GM19043 (cell line): ENCODE data around the gene SUGCT.

Experiments
- ATAC-seq: cut with Tn5 transposase; IDR thresholded peaks from one replicate; pipeline ENCODE4 v1.9.1; 2021; ENCODE audit warnings: low read depth; ENCODE audit not compliant: unreplicated experiment

SUGCT gene

GRCh38 chr7:40749877-40750276 lies 615.1 kb downstream of the SUGCT start:
- no peak for ATAC-seq

DNA sequence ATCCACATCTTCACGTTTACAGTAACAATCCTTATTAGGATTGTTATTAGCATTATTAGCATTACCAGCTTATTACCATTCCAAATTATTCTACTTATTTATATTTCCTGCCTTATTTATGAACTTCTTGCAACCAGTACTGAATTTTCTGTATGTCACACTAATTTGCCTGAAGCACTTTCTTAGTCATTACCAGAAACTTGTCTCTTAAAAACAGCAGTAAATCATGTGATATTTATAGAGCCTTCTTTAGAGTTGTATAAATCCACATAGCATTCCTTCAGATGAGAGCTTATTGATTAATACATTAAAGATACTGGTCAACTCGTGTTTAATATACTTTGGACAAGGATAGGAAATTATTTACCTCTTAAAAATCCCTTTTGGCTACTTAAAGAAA lies 618.6 kb downstream of the SUGCT start:
- ATAC-seq = no peak

DNA sequence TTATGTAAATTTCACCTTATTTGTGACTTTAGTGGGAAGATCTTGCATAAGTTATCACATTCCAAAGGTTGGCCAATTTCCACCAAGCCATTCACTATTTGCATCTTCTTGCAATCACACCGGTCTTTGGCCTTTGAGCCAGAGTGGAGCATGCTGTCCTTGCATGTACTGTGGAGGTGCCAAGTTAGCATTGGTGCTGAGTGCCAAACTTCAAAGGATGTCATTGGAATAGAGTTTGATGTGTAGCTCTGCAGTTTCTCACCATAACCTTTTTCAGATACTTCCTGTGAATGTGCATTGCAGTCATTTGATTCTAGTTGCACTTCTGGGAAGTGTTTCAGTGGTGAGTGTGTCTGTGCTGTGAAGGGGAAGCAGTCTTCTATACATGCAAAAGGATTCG lies 620.6 kb downstream of the SUGCT start:
- no peak for ATAC-seq

- ATAC-seq = no peak
Measured at GRCh38 chr7:40757109-40757508, 622.3 kb downstream of the SUGCT start.

DNA sequence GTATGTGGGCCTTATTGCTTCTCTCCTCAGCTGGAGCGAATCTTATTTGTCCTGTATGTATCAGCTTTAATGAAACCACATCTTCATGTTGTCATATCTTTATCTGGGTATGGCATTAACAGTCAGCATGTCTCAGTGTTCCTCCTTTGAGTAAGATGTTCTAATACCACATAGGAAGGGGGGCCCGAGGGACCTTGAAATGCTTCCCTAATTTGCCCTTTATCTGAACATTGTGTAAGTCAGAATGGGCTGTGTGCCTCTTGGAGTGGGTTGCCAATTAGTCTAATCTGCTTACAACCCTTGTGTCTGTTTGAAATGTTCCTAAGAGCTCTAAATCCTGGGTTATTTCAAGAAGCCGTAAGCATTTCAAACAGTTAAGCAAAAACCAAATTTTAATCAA lies 623.8 kb downstream of the SUGCT start:
- ATAC-seq = no peak

GRCh38 chr7:40760293-40760964 lies 625.6 kb downstream of the SUGCT start:
- no peak for ATAC-seq

DNA sequence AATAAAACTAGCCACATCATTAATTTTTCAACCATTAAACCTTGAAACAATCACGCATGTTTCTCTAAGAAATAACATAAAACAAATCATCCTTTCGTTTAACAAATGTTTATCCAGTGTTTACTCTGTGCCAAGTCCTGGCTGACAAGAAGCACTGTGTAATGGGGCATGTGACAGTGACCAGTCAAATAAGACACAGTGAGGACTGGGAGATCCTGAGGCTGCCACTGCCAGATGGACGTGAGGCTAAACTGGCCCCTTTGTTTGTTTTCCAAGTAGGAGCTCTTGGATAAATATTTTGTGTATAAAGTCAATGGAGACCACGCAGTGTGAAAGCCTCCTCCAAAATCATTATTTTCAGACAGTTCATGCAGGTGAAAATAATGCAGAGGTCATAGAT lies 626.2 kb downstream of the SUGCT start:
- ATAC-seq = no peak

- ATAC-seq = no peak
Measured at GRCh38 chr7:40761762-40762560, 627.2 kb downstream of the SUGCT start.

GRCh38 chr7:40763319-40764287 lies 628.8 kb downstream of the SUGCT start:
- ATAC-seq = no peak

GRCh38 chr7:40765639-40766038 lies 630.8 kb downstream of the SUGCT start:
- no peak for ATAC-seq

DNA sequence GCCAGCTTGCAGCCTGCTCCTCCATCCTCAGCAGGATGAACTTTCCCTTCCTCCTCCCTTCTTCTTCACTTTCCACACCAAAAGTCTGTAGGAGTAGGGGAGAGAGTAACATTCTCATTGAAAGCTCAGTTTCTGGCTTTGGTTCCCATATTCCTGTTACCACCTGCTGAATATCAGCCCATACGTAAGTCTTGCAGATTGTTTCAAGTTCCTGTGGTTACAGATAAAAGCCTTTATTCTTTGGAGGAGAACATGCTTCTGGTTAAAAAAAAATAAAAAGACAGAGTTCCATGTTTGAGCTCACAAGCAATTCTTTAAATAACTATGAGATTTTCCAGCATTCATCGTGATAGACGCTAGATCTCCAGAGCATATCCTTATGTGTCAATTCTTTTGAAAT lies 637.3 kb downstream of the SUGCT start:
- ATAC-seq = no peak

DNA sequence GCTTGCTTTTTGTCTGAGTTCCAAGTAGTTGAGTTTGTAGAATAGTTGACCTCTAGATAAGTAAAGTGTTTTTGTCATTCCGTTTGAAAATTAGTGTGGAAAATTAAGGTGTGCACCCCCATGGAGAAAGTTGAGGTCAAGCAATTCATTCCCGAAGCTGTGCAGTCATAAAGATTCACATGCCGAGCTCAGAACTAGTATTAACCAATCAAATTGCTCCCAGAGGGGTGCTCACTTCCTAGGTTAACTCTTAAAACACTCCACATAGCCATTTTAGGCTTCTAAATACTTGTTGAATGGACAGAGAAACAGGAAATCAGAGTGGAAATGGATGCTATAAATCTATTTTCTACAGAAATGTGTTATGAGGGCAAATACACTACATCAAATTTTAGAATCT lies 638.9 kb downstream of the SUGCT start:
- ATAC-seq = no peak

DNA sequence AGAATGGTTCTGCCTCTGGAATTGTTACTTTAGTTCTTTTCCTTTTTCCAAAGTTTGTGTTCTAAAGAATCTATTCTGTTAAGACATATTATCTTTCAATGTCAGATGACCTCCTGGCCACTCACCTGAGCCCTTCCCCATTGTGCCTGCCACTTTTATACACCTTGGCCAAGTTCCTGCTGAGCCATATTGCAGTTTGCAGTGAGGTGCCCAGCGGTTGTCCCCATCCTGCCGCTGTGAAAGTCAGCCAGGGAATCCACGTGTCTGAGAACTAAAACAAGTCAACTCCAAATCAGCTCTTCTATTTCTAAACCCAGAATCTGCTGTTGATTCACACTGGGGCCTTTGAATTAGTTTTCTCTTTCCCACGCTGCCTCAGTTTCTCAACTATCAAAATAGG lies 641.1 kb downstream of the SUGCT start:
- no peak for ATAC-seq

GRCh38 chr7:40777730-40778312 lies 643.0 kb downstream of the SUGCT start:
- no peak for ATAC-seq

- no peak for ATAC-seq
Measured at GRCh38 chr7:40780460-40780859, 645.7 kb downstream of the SUGCT start.

DNA sequence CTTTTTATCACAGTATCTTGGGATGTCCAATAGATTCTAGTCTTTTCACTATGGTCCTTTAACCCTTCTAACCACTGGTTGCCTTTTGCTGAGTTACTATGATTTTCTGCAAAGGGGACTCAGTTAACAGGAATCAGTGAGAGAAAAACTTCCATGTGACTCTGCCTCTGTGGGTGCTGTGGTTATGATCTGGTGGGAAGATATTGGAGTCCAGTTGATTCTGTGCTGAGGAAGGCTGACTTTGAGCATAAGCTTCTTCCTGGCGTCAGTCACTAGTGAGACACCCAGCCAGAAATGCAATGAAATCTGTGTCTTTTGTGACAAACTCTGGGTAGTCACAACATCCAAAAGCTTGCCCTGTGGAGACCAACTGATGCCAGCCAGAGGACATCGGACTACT lies 648.0 kb downstream of the SUGCT start:
- no peak for ATAC-seq

DNA sequence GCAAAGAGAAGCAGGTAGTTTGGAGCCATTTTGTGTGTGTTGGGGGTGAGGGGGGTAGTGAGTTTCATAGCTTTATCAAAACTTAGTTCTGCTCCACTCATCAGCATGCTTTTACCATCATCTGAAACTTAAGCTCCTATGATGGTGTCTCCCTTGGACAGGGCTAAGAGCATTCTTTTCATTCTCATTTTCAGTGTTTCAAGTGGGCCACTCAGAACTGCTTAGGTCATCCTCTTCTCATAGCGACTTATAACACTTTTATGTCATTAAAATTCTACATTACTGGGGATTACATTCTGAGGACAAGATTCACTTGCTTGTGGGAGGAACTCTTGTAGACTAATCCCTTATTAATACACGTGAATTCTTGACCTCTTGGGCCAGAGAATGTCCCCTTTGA lies 649.4 kb downstream of the SUGCT start:
- ATAC-seq = no peak

DNA sequence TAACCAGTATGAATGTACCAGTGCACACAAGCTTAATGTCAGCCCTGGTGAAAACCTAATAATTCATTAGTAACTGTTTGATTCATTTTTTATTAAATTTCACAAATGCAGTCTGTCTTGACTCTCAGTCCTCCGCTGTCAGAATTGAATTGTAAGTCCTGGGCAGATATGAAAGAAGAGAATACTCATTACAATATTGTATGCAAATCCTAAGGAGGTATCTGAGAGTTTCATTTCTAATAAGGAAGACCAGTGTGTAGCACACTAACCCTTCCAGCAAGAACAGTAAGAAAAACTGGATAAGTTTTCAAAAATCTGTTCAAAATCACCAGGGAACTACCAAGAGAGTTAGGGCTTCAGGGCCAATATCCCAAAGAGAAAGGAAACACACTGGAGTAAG lies 652.1 kb downstream of the SUGCT start:
- ATAC-seq = no peak

DNA sequence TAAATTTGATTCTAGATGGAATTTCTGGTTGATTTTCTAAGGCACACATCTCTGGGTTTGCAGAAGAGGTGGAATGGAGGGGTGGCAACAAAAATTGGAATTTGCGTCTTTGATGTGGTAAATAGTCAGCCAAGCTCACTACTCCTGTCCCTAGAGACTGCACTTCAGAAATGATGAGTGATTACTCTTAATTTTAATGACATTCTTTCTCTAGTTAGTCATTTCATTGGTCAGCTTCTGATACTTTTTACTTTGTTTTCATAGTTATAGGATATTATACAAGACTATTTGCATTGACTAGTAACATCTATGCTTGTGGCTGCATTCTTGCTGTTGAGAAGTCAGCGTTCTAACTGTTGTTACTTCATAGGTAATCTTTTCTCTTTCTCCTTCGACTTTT lies 658.3 kb downstream of the SUGCT start:
- no peak for ATAC-seq

GRCh38 chr7:40795607-40796006 lies 660.8 kb downstream of the SUGCT start:
- ATAC-seq = no peak

- ATAC-seq = no peak
Measured at GRCh38 chr7:40796723-40797122, 661.9 kb downstream of the SUGCT start.
